ENCODE data around the gene RDX. TPM values are rescaled to one million over a fixed set of nuclear protein-coding genes. Genes with fewer than 3 reads are reported as not detected.

Gene RDX
- total and polyA plus RNA-seq, 10 of the 15 experiments (the other 5 are each of a cell fraction or from before 2014, with no cell fraction given) = 24.6 to 62.2 (median 47.8) TPM

DNA sequence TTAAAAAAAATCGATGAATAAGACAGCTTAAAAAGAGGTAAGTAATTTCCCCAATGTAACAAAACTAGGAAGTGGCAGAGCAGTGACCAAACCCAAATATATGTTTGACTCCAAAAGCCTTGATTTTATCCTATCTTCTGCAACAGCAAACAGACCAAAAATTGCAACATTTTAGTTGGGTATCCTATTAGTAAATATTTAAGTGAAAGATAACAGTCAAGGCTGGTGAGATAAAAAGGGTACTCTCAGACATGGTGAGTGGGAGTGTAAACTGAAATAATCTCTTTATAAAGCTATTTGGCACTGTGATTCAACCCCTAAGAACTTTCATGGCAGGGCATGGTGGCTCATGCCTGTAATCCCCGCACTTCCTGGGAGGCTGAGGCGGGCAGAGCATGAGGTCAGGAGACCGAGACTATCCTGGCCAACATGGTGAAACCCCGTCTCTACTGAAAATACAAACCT lies 1.9 kb upstream of the RDX start:
- no peaks in the 10 kb centered on the region for H3K9me3 ChIP-seq (replicated peaks; ENCODE audit: control insufficient read depth, insufficient read depth, low read length)
- CTCF ChIA-PET = interaction anchor here (0.9 to 2.4 kb wide), 5 partner anchors 28 to 325 kb away, joined by 3 to 8 read pairs (median 3); no protein-coding TSS in a partner anchor
- H3K4me1 ChIP-seq (ENCODE audit: control insufficient read depth, insufficient read depth, low read length) = no peaks in the 10 kb centered on the region
- H3K79me2 ChIP-seq (ENCODE audit: control insufficient read depth, insufficient read depth, low read length) = peaks cover 28% of the 10 kb centered on the region
- SMC1A ChIA-PET (ENCODE audit: uncharacterized antibody, unreplicated experiment) = interaction anchor here (1.1 to 2.5 kb wide), 10 partner anchors 10 to 75 kb away, joined by 3 to 17 read pairs (median 6); no protein-coding TSS in a partner anchor
- in situ Hi-C loops (cut with MboI) (no loop called here), intact Hi-C loops (cut with micrococcal nuclease; ENCODE audit: unreplicated experiment) (loop anchor here (10.0 kb wide), 1 partner anchor 136 kb away; no protein-coding TSS in a partner anchor)
- FAIRE-seq (no peak), ATAC-seq (no peak), DNase-seq (ENCODE audit: low read depth, low spot score) (no peak)
- no peaks in the 10 kb centered on the region for H3K36me3 ChIP-seq (ENCODE audit: control insufficient read depth in 2 of 2, insufficient read depth in 2 of 2, low read length in 1 of 2)
- H3K27me3 ChIP-seq (replicated peaks in 1 of 2; ENCODE audit: control insufficient read depth in 2 of 2, insufficient read depth in 2 of 2, low read length in 1 of 2) = no peaks in the 10 kb centered on the region
- POLR2A ChIA-PET = interaction anchor here (0.5 to 1.5 kb wide), 4 partner anchors 27 to 1982 kb away, joined by 3 to 6 read pairs (median 4); no protein-coding TSS in a partner anchor
- H4K20me1 ChIP-seq (ENCODE audit: control insufficient read depth, insufficient read depth) = no peaks in the 10 kb centered on the region
- H3K4me3 ChIP-seq = no peak overlapping the region
- H2AFZ ChIP-seq (ENCODE audit: control insufficient read depth, low read depth, low read length) = no peak overlapping the region
- no peak overlapping the region for H3K4me2 ChIP-seq (ENCODE audit: control insufficient read depth, insufficient read depth)
- RAD21 ChIA-PET (ENCODE audit: unreplicated experiment) = no interaction called here
- H3K27ac ChIP-seq (ENCODE audit: control insufficient read depth, insufficient read depth) = no peak overlapping the region
- 68% methylated on average over 5 of the region's 5 CpGs for WGBS (ENCODE audit: insufficient coverage, insufficient replicate concordance, low lambda C conversion rate, missing lambda C conversion rate)
- H3K9ac ChIP-seq (ENCODE audit: control insufficient read depth, insufficient read depth, low read length) = no peak overlapping the region
- no TSS peak for BruUV-seq (replicated peaks)
- TF ChIP-seq, protein P1, sequence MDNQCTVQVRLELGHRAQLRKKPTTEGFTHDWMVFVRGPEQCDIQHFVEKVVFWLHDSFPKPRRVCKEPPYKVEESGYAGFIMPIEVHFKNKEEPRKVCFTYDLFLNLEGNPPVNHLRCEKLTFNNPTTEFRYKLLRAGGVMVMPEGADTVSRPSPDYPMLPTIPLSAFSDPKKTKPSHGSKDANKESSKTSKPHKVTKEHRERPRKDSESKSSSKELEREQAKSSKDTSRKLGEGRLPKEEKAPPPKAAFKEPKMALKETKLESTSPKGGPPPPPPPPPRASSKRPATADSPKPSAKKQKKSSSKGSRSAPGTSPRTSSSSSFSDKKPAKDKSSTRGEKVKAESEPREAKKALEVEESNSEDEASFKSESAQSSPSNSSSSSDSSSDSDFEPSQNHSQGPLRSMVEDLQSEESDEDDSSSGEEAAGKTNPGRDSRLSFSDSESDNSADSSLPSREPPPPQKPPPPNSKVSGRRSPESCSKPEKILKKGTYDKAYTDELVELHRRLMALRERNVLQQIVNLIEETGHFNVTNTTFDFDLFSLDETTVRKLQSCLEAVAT (IDR thresholded peaks at IDR 0.05) = no peak
- no peak for TF ChIP-seq IKZF2 (IDR thresholded peaks at IDR 0.05)
- no peak for TF ChIP-seq ESRRA (IDR thresholded peaks at IDR 0.05; ENCODE audit: low read length)
- TF ChIP-seq CHD2 (IDR thresholded peaks at IDR 0.05; ENCODE audit: borderline replicate concordance, low read depth, low read length) = no peak
- TF ChIP-seq POLR2AphosphoS2 (IDR thresholded peaks at IDR 0.05; ENCODE audit: low read depth, low read length) = no peak
- no peak for TF ChIP-seq KDM1A (IDR thresholded peaks at IDR 0.05; ENCODE audit: borderline replicate concordance)
- no peak for TF ChIP-seq MEF2B (IDR thresholded peaks at IDR 0.05; ENCODE audit: partially characterized antibody, poor library complexity, severe bottlenecking)
- TF ChIP-seq NRF1 (conservative IDR thresholded peaks at IDR 0.05; ENCODE audit: low read depth, low read length) = no peak
- no peak for TF ChIP-seq TARDBP (IDR thresholded peaks at IDR 0.05; ENCODE audit: borderline replicate concordance)
- no peak for TF ChIP-seq BMI1 (IDR thresholded peaks at IDR 0.05; ENCODE audit: borderline replicate concordance)
- TF ChIP-seq BRCA1 (IDR thresholded peaks at IDR 0.05; ENCODE audit: low read depth, low read length) = no peak
- TF ChIP-seq YBX1 (IDR thresholded peaks at IDR 0.05) = no peak
- no peak for TF ChIP-seq POLR2A (IDR thresholded peaks at IDR 0.05; ENCODE audit: low read depth, low read length)
- TF ChIP-seq DPF2 (IDR thresholded peaks at IDR 0.05) = no peak
- TF ChIP-seq, protein P2, sequence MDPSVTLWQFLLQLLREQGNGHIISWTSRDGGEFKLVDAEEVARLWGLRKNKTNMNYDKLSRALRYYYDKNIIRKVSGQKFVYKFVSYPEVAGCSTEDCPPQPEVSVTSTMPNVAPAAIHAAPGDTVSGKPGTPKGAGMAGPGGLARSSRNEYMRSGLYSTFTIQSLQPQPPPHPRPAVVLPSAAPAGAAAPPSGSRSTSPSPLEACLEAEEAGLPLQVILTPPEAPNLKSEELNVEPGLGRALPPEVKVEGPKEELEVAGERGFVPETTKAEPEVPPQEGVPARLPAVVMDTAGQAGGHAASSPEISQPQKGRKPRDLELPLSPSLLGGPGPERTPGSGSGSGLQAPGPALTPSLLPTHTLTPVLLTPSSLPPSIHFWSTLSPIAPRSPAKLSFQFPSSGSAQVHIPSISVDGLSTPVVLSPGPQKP (IDR thresholded peaks at IDR 0.05; ENCODE audit: low read depth, low read length) = no peak
